ENCODE measurements around the gene WDR27. TPM values are rescaled to one million over a fixed set of nuclear protein-coding genes. Genes with fewer than 3 reads are reported as not detected.
"Not testable (repeated sequence)": the region's sequence is repeated elsewhere in the genome, so short reads cannot be mapped to it uniquely, and the experiment has no call there.

Gene WDR27
- total RNA-seq, 2 experiments from 2014 or later, result 37.9 to 38.3 TPM

GRCh38 chr6:169454872-169455204 is 247.0 kb downstream of the WDR27 start:
- Mint-ChIP-seq H3K4me1 (ENCODE audit: low read depth) (no peaks in the 10 kb centered on the region), H3K9me3 (peaks cover 2% of the 10 kb centered on the region), H3K36me3 (ENCODE audit: low read depth) (peaks cover 4% of the 10 kb centered on the region), H3K27ac (no peak overlapping the region), H3K27me3 (ENCODE audit: low read depth) (no peaks in the 10 kb centered on the region), H3K4me3 (no peak overlapping the region)
- intact Hi-C loops (cut with micrococcal nuclease), result no loop called here
- CTCF ChIA-PET, result interaction anchor here (0.6 kb wide), 1 partner anchor 311 kb away, joined by 3 read pairs; no protein-coding TSS in a partner anchor
- DNase-seq, result no peak

- Mint-ChIP-seq H3K27me3 (ENCODE audit: low read depth) (no peaks in the 10 kb centered on the region), H3K9me3 (peaks cover 2% of the 10 kb centered on the region), H3K4me3 (no peak overlapping the region), H3K27ac (no peak overlapping the region), H3K4me1 (ENCODE audit: low read depth) (no peaks in the 10 kb centered on the region), H3K36me3 (ENCODE audit: low read depth) (peaks cover 4% of the 10 kb centered on the region)
- DNase-seq, result no peak
- CTCF ChIA-PET, result no interaction called here
- intact Hi-C loops (cut with micrococcal nuclease), result no loop called here
These were observed 247.5 kb downstream of the WDR27 start for GRCh38 chr6:169454204-169454871.

- Mint-ChIP-seq H3K4me3 (no peak overlapping the region), H3K27ac (no peak overlapping the region), H3K9me3 (no peaks in the 10 kb centered on the region), H3K36me3 (ENCODE audit: low read depth) (peaks cover 3% of the 10 kb centered on the region), H3K4me1 (ENCODE audit: low read depth) (no peaks in the 10 kb centered on the region), H3K27me3 (ENCODE audit: low read depth) (no peaks in the 10 kb centered on the region)
- intact Hi-C loops (cut with micrococcal nuclease), result no loop called here
- DNase-seq, result no peak
- CTCF ChIA-PET, result no interaction called here
These were observed 248.8 kb downstream of the WDR27 start for GRCh38 chr6:169452869-169453620.

DNA sequence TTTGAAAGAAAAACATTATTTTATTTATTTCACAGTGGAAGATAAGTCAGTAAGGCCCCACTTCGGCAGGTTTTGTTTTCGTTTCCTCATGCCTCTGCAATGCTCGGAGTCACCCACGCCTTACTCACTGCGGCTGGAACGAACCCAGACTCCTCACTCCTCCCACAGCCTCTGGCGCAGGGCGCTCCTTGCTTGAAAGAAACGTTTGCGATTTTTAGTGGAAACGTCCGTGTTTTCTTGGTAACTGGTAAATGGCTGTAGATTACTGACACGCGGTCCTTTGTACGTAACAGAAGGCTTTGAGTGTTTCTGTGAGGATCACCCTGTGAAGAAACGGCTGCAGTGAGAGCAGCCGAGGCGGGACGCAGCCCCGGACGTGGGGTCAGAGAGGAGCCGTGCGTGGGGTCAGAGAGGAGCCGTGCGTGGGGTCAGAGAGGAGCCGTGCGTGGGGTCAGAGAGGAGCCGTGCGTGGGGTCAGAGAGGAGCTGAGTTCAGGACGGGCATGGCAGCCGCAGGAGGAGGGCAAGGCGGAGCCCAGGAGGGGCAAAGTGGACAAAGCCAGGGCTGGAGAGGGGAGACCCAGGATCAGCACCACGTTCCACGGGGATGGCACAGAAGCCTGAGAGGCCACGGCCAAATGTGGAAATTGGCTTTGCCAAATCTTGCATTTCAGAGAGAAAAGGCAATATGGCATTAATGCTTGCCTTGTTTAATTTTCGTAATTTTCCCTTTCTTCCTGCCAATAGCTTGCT is 249.5 kb downstream of the WDR27 start:
- CTCF ChIA-PET, result no interaction called here
- Mint-ChIP-seq H3K27ac (no peak overlapping the region), H3K4me1 (ENCODE audit: low read depth) (no peaks in the 10 kb centered on the region), H3K9me3 (no peaks in the 10 kb centered on the region), H3K36me3 (ENCODE audit: low read depth) (peaks cover 3% of the 10 kb centered on the region), H3K27me3 (ENCODE audit: low read depth) (no peaks in the 10 kb centered on the region), H3K4me3 (no peak overlapping the region)
- DNase-seq, result no peak
- intact Hi-C loops (cut with micrococcal nuclease), result no loop called here

DNA sequence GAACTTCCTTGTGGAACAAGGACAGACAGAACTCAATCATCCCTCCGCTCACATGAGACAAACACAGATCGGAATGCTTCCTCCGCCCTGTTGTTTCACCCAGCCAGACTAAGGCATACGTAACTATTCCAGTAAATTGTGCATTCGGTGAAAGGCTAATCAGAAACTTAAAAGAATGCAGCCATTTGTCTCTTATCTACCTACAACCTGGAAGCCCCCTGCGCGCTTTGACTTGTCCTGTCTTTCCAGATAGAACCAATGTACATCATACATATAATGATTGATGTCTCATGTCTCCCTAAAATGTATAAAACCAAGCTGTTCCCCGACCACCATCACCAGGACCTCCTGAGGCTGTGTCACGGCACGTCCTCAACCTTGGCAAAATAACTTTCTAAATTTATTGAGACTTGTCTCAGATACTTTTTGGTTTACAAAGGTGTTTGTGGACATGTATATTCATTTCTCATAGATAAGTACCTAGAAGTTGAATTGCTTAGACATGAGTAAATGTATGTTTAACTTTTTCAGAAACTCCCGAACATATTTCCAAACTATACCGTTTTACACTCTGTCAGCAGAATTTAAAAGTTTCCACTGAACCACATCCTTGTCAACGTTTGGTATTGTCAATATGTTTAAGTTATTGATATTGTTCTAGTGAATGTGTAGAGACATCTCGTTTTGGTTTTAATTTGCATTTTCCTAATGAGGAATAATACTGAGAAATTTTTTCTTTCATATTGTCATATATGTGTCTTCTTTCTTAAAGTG is 250.6 kb downstream of the WDR27 start:
- H3K27me3 Mint-ChIP-seq (ENCODE audit: low read depth), result no peaks in the 10 kb centered on the region
- no peaks in the 10 kb centered on the region for H3K36me3 Mint-ChIP-seq (ENCODE audit: low read depth)
- H3K9me3 Mint-ChIP-seq, result no peaks in the 10 kb centered on the region
- DNase-seq, result no peak
- H3K4me1 Mint-ChIP-seq (ENCODE audit: low read depth), result no peaks in the 10 kb centered on the region
- no peak overlapping the region for H3K27ac Mint-ChIP-seq
- H3K4me3 Mint-ChIP-seq, result no peak overlapping the region
- CTCF ChIA-PET, result no interaction called here
- intact Hi-C loops (cut with micrococcal nuclease), result no loop called here

GRCh38 chr6:169450097-169450496 is 251.7 kb downstream of the WDR27 start:
- CTCF ChIA-PET, result no interaction called here
- Mint-ChIP-seq H3K27ac (no peak overlapping the region), H3K4me1 (ENCODE audit: low read depth) (no peaks in the 10 kb centered on the region), H3K36me3 (ENCODE audit: low read depth) (no peaks in the 10 kb centered on the region), H3K9me3 (no peaks in the 10 kb centered on the region), H3K4me3 (no peak overlapping the region), H3K27me3 (ENCODE audit: low read depth) (no peaks in the 10 kb centered on the region)
- no peak for DNase-seq
- intact Hi-C loops (cut with micrococcal nuclease), result no loop called here

- Mint-ChIP-seq H3K36me3 (ENCODE audit: low read depth) (no peaks in the 10 kb centered on the region), H3K4me3 (no peak overlapping the region), H3K27ac (no peak overlapping the region), H3K27me3 (ENCODE audit: low read depth) (no peaks in the 10 kb centered on the region), H3K4me1 (ENCODE audit: low read depth) (no peaks in the 10 kb centered on the region), H3K9me3 (no peaks in the 10 kb centered on the region)
- no peak for DNase-seq
- intact Hi-C loops (cut with micrococcal nuclease), result no loop called here
- CTCF ChIA-PET, result no interaction called here
These were observed 252.6 kb downstream of the WDR27 start for GRCh38 chr6:169449221-169449620.

DNA sequence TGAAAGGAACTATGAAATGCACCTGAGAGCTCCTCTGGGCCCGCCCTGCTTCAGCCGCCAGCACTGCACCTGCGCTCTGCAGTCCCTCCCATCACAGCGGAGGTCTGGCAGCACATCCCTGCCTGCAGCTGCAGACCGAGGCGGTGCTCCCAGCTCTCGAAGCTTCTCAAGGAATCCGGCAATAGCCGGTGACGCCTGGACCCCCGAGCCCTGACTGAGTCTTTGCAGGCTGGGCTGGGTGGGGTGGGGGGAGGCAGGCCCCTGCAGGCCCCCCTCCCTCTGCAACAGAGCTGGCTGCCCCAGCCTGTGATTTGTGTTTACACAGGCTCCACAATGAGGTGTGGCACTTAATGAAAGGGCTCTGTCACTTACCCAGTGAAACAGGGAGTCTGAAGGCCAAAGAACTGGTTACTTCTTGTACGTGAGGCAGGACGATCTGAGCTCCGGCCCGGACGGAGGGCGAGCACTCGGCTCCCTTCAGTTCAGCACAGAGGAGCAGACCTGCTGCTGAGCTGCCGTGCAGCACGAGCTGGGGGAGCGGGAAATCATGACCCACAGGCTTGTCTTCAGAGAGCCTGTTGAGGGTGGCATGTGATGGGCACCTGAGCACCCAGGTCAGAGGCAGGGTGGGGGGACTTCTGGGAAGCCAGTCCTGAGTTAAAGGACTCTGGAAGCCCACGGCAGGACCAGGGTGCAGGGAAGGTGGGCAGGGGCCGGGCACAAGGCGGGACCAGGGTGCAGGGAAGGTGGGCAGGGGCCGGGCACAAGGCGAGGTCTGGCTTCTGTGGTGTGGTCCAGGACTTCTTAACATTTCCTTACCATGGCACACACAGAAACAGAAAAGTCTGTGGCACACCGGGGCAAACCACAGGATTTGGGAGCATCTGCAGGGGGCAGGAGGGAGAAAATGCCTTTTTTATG is 255.9 kb downstream of the WDR27 start:
- Mint-ChIP-seq H3K27me3 (ENCODE audit: low read depth) (peaks cover 2% of the 10 kb centered on the region), H3K9me3 (no peaks in the 10 kb centered on the region), H3K4me3 (no peak overlapping the region), H3K27ac (no peak overlapping the region), H3K4me1 (ENCODE audit: low read depth) (no peaks in the 10 kb centered on the region), H3K36me3 (ENCODE audit: low read depth) (no peaks in the 10 kb centered on the region)
- no peak for DNase-seq
- intact Hi-C loops (cut with micrococcal nuclease), result no loop called here
- CTCF ChIA-PET, result no interaction called here

DNA sequence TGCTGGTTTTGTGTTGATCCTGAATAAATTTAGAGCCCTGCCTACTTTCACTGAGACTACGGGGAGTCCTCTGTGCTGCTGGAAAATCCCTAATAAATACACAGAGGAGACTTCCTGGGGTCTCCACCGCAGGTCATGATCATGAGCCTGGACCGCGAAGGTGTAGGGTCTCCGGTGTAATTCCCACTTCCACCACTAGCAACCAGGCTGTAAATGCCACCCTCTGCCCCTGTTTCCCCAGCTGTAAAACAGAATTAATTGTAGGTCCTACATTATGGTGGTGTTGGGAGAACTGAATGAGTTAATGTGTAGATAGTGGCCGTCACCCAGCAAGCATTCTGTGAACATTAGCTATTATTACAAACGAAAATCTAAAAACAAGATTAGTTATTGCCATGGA is 256.6 kb downstream of the WDR27 start:
- CTCF ChIA-PET, result no interaction called here
- Mint-ChIP-seq H3K27ac (no peak overlapping the region), H3K4me3 (no peak overlapping the region), H3K9me3 (no peaks in the 10 kb centered on the region), H3K27me3 (ENCODE audit: low read depth) (peaks cover 2% of the 10 kb centered on the region), H3K36me3 (ENCODE audit: low read depth) (no peaks in the 10 kb centered on the region), H3K4me1 (ENCODE audit: low read depth) (no peaks in the 10 kb centered on the region)
- DNase-seq, result no peak
- intact Hi-C loops (cut with micrococcal nuclease), result no loop called here

- H3K4me3 Mint-ChIP-seq, result no peak overlapping the region
- no peaks in the 10 kb centered on the region for H3K9me3 Mint-ChIP-seq
- peaks cover 2% of the 10 kb centered on the region for H3K27me3 Mint-ChIP-seq (ENCODE audit: low read depth)
- no peaks in the 10 kb centered on the region for H3K36me3 Mint-ChIP-seq (ENCODE audit: low read depth)
- no peak for DNase-seq
- intact Hi-C loops (cut with micrococcal nuclease), result no loop called here
- CTCF ChIA-PET, result no interaction called here
- no peaks in the 10 kb centered on the region for H3K4me1 Mint-ChIP-seq (ENCODE audit: low read depth)
- H3K27ac Mint-ChIP-seq, result no peak overlapping the region
These were observed 260.5 kb downstream of the WDR27 start for GRCh38 chr6:169441292-169441691.

DNA sequence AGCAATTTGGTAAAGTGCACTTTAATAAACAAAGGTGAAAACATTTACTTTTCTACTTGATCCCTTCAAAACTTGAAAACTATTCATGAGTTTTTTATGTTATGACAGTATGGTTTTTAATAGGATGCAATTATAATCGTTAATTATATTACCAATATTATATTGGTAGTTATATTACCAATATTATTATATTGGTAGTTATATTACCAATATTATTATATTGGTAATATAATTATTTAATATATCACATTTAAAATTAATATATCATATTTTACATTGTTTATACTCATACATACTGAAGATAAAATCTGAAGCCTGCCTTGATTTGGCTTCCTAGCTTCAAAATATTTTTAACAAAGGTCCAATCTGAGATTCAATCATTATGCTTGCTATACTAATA is 262.1 kb downstream of the WDR27 start:
- Mint-ChIP-seq H3K27me3 (ENCODE audit: low read depth) (peaks cover 2% of the 10 kb centered on the region), H3K9me3 (peaks cover under 1% of the 10 kb centered on the region), H3K27ac (no peak overlapping the region), H3K36me3 (ENCODE audit: low read depth) (no peaks in the 10 kb centered on the region), H3K4me1 (ENCODE audit: low read depth) (no peaks in the 10 kb centered on the region), H3K4me3 (no peak overlapping the region)
- DNase-seq, result no peak
- CTCF ChIA-PET, result no interaction called here
- intact Hi-C loops (cut with micrococcal nuclease), result no loop called here

DNA sequence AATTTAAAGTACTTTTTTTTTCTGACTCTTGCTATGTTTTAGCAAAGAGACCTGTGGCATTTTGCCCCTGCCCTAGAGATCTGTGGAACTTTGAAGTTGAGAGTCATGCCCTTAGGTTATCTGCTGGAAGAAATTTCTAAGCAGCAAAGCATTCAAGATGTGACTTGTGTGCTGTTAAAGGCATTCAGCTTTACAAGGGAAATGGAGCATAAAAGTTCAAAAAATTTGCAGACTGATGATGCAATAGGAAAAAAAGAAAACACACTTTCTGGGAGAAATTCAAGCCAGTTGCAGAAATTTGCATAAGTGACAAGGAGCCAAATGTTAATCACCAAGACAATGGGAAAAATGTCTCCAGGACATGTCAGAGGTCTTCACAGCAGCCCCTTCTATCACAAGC is 267.3 kb downstream of the WDR27 start:
- H3K9me3 Mint-ChIP-seq, result peaks cover 36% of the 10 kb centered on the region
- H3K27ac Mint-ChIP-seq; H3K36me3 Mint-ChIP-seq (ENCODE audit: low read depth); H3K4me3 Mint-ChIP-seq; intact Hi-C loops (cut with micrococcal nuclease); DNase-seq; H3K4me1 Mint-ChIP-seq (ENCODE audit: low read depth); H3K27me3 Mint-ChIP-seq (ENCODE audit: low read depth); CTCF ChIA-PET: not testable (repeated sequence)

Data from activated naive CD4-positive, alpha-beta T cell treated with anti-CD3 and anti-CD28 coated beads for 36 hours (primary cell).